Upper lobe of right lung (tissue), 1 donor: ENCODE results near the gene FRRS1L. TPM values are rescaled to one million over a fixed set of nuclear protein-coding genes. Genes with fewer than 3 reads are reported as not detected.

Experiments used
- ATAC-seq: fragments of 200-7000 bp; cut with Tn5 transposase; one replicate; pipeline ENCODE4 v1.9.1; 2020; ENCODE audit warnings: mild to moderate bottlenecking, moderate library complexity
- DNase-seq: peaks from one replicate; pipeline ENCODE4 v3.0.0-alpha.2; 2020
- H3K27ac ChIP-seq: fragments of 200-600 bp; one replicate; pipeline ENCODE4 v1.8.0; 2022
- H3K27me3 ChIP-seq: fragments of 200-600 bp; one replicate; pipeline ENCODE4 v1.8.0; 2022; ENCODE audit warnings: mild to moderate bottlenecking
- H3K36me3 ChIP-seq: fragments of 200-600 bp; one replicate; pipeline ENCODE4 v1.8.0; 2022
- H3K4me1 ChIP-seq: fragments of 200-600 bp; one replicate; pipeline ENCODE4 v1.8.0; 2022
- H3K4me3 ChIP-seq: fragments of 200-600 bp; one replicate; pipeline ENCODE4 v1.8.0; 2022; ENCODE audit warnings: mild to moderate bottlenecking
- H3K9me3 ChIP-seq: fragments of 200-600 bp; one replicate; pipeline ENCODE4 v1.8.0; 2022
- CTCF ChIP-seq: fragments of 200-600 bp; IDR thresholded peaks from one replicate; pipeline ENCODE4 v1.8.0; 2022; ENCODE audit warnings: antibody characterized with exemption
- intact Hi-C: fragments of 100-400 bp; cut with DNase I; formaldehyde crosslinking; loops from one replicate; pipeline ENCODE4 v1.11.0; 2022
- total RNA-seq: library from RNA; stranded (reverse); fragmentation: NEBNext Ultra II Directional; extraction: Animal tissue kit (Norgen Biotek cat#: 25700); gene quantifications from one replicate; pipeline ENCODE4 v1.2.1, GENCODE V29; 2021
- donor health status: DM: no; HTN: yes; CAD: no; lungs with severe emphysema.

FRRS1L gene
- total RNA-seq, 1 donor from 2014 or later, result 0.09 TPM

GRCh38 chr9:109171926-109172325 is 4.9 kb upstream of the FRRS1L start:
- no peak for TF ChIP-seq CTCF
- Histone ChIP-seq H3K27ac (no peak overlapping the region), H3K27me3 (peaks cover 14% of the 10 kb centered on the region), H3K9me3 (no peaks in the 10 kb centered on the region), H3K4me3 (no peak overlapping the region), H3K36me3 (no peaks in the 10 kb centered on the region), H3K4me1 (no peaks in the 10 kb centered on the region)
- no peak for DNase-seq
- intact Hi-C loops, result no loop called here
- no peak for ATAC-seq

- DNase-seq, result no peak
- Histone ChIP-seq H3K27me3 (peaks cover 14% of the 10 kb centered on the region), H3K4me3 (no peak overlapping the region), H3K27ac (no peak overlapping the region), H3K4me1 (no peaks in the 10 kb centered on the region), H3K36me3 (no peaks in the 10 kb centered on the region), H3K9me3 (no peaks in the 10 kb centered on the region)
- TF ChIP-seq CTCF, result no peak
- intact Hi-C loops, result no loop called here
- no peak for ATAC-seq
Measured at GRCh38 chr9:109168170-109168569, 1.1 kb upstream of the FRRS1L start.

- ATAC-seq, result no peak
- peaks cover 14% of the 10 kb centered on the region for H3K27me3 ChIP-seq
Measured at GRCh38 chr9:109167716-109168115, 667 bp upstream of the FRRS1L start.

GRCh38 chr9:109166171-109166770 is 778 bp downstream of the FRRS1L start:
- no peak overlapping the region for H3K4me3 ChIP-seq
- no peak for TF ChIP-seq CTCF
- H3K27ac ChIP-seq, result no peak overlapping the region
- DNase-seq (no peak), ATAC-seq (no peak)
- no peaks in the 10 kb centered on the region for H3K9me3 ChIP-seq
- intact Hi-C loops, result no loop called here
- peaks cover 14% of the 10 kb centered on the region for H3K27me3 ChIP-seq
- H3K36me3 ChIP-seq, result no peaks in the 10 kb centered on the region
- H3K4me1 ChIP-seq, result no peaks in the 10 kb centered on the region

More at GRCh38 chr9:109167716-109168115, 667 bp upstream of the FRRS1L start:
- Histone ChIP-seq H3K4me1 (no peaks in the 10 kb centered on the region), H3K4me3 (no peak overlapping the region), H3K36me3 (no peaks in the 10 kb centered on the region), H3K27ac (no peak overlapping the region), H3K9me3 (no peaks in the 10 kb centered on the region)
- DNase-seq, result no peak
- intact Hi-C loops, result no loop called here
- TF ChIP-seq CTCF, result no peak

- no peak for TF ChIP-seq CTCF
- H3K36me3 ChIP-seq, result no peaks in the 10 kb centered on the region
- H3K9me3 ChIP-seq, result no peaks in the 10 kb centered on the region
- DNase-seq, result no peak
- no peak overlapping the region for H3K27ac ChIP-seq
- no peak overlapping the region for H3K4me3 ChIP-seq
- intact Hi-C loops, result no loop called here
- H3K4me1 ChIP-seq, result no peaks in the 10 kb centered on the region
- no peak for ATAC-seq
- H3K27me3 ChIP-seq, result peaks cover 14% of the 10 kb centered on the region
Measured at GRCh38 chr9:109164042-109164441, 3.0 kb downstream of the FRRS1L start.

GRCh38 chr9:109163194-109163593 is 3.9 kb downstream of the FRRS1L start:
- no peak for ATAC-seq
- H3K4me1 ChIP-seq, result no peaks in the 10 kb centered on the region
- H3K27me3 ChIP-seq, result peaks cover 11% of the 10 kb centered on the region
- no peak for DNase-seq
- H3K27ac ChIP-seq, result no peak overlapping the region
- H3K36me3 ChIP-seq, result no peaks in the 10 kb centered on the region
- TF ChIP-seq CTCF, result no peak
- H3K9me3 ChIP-seq, result no peaks in the 10 kb centered on the region
- intact Hi-C loops, result no loop called here
- H3K4me3 ChIP-seq, result no peak overlapping the region
